Measurements from ENCODE around the gene ARHGEF4. TPM values are rescaled to one million over a fixed set of nuclear protein-coding genes. Genes with fewer than 3 reads are reported as not detected.

The ARHGEF4 gene
- total and polyA plus RNA-seq, 10 of the 15 experiments (the other 5 are each of a cell fraction or from before 2014, with no cell fraction given), result 0.02 to 0.24 (median 0.16) TPM; not detected in 6

- FAIRE-seq (no peak), ATAC-seq (no peak), DNase-seq (ENCODE audit: low read depth, low spot score) (no peak)
- ChIA-PET CTCF (no interaction called here), POLR2A (no interaction called here), SMC1A (ENCODE audit: uncharacterized antibody, unreplicated experiment) (no interaction called here), RAD21 (ENCODE audit: unreplicated experiment) (no interaction called here)
- Histone ChIP-seq H3K9me3 (replicated peaks; ENCODE audit: control insufficient read depth, insufficient read depth, low read length) (no peaks in the 10 kb centered on the region), H3K4me3 (no peak overlapping the region), H3K27me3 (replicated peaks in 1 of 2; ENCODE audit: control insufficient read depth in 2 of 2, insufficient read depth in 2 of 2, low read length in 1 of 2) (peaks cover 0 to 3% of the 10 kb centered on the region in 2 experiments; a peak in 2 of 4 replicates), H3K4me2 (ENCODE audit: control insufficient read depth, insufficient read depth) (no peak overlapping the region), H3K4me1 (ENCODE audit: control insufficient read depth, insufficient read depth, low read length) (no peaks in the 10 kb centered on the region), H4K20me1 (ENCODE audit: control insufficient read depth, insufficient read depth) (no peaks in the 10 kb centered on the region), H3K36me3 (ENCODE audit: control insufficient read depth in 2 of 2, insufficient read depth in 2 of 2, low read length in 1 of 2) (no peaks in the 10 kb centered on the region), H2AFZ (ENCODE audit: control insufficient read depth, low read depth, low read length) (no peak overlapping the region), H3K79me2 (ENCODE audit: control insufficient read depth, insufficient read depth, low read length) (no peaks in the 10 kb centered on the region), H3K27ac (ENCODE audit: control insufficient read depth, insufficient read depth) (no peak overlapping the region), H3K9ac (ENCODE audit: control insufficient read depth, insufficient read depth, low read length) (no peak overlapping the region)
- BruUV-seq (replicated peaks), result no TSS peak
- intact Hi-C loops (cut with micrococcal nuclease; ENCODE audit: unreplicated experiment) (no loop called here), in situ Hi-C loops (cut with MboI) (no loop called here)
- TF ChIP-seq, protein P1, sequence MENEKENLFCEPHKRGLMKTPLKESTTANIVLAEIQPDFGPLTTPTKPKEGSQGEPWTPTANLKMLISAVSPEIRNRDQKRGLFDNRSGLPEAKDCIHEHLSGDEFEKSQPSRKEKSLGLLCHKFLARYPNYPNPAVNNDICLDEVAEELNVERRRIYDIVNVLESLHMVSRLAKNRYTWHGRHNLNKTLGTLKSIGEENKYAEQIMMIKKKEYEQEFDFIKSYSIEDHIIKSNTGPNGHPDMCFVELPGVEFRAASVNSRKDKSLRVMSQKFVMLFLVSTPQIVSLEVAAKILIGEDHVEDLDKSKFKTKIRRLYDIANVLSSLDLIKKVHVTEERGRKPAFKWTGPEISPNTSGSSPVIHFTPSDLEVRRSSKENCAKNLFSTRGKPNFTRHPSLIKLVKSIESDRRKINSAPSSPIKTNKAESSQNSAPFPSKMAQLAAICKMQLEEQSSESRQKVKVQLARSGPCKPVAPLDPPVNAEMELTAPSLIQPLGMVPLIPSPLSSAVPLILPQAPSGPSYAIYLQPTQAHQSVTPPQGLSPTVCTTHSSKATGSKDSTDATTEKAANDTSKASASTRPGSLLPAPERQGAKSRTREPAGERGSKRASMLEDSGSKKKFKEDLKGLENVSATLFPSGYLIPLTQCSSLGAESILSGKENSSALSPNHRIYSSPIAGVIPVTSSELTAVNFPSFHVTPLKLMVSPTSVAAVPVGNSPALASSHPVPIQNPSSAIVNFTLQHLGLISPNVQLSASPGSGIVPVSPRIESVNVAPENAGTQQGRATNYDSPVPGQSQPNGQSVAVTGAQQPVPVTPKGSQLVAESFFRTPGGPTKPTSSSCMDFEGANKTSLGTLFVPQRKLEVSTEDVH (IDR thresholded peaks at IDR 0.05; ENCODE audit: low read depth, partially characterized antibody), result no peak
- TF ChIP-seq TCF3 (IDR thresholded peaks at IDR 0.05; ENCODE audit: borderline replicate concordance, insufficient read depth, low read depth, low read length), result no peak
- no peak for TF ChIP-seq MYB (IDR thresholded peaks at IDR 0.05; ENCODE audit: borderline replicate concordance, low read depth, low read length)
- TF ChIP-seq RBBP5 (conservative IDR thresholded peaks at IDR 0.05), result no peak
- WGBS (ENCODE audit: insufficient coverage, insufficient replicate concordance, low lambda C conversion rate, missing lambda C conversion rate), result 62% methylated on average over 5 of the region's 5 CpGs
Observed at GRCh38 chr2:130908832-130909231, 72.1 kb downstream of the ARHGEF4 start.

DNA sequence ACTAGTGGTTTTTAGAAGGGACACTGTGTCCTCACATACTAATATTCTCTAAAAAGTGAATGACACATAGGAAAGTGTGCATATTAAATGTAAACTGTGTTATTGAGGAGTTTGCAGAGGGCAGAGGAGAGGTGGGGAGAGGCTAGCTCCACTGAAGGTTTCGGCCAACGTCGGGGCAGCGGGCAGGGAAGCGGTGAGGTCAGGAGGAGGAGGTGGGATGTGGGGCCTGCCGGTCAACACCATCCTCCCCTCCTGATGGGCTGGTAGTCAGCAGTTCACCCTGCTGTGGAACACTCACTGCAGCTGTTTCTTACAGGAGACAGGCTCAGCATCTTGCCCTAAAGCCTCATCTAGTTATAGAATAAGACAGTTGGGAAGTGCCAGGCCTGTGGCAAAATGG is 74.2 kb downstream of the ARHGEF4 start:
- Histone ChIP-seq H3K79me2 (ENCODE audit: control insufficient read depth, insufficient read depth, low read length) (no peaks in the 10 kb centered on the region), H2AFZ (ENCODE audit: control insufficient read depth, low read depth, low read length) (no peak overlapping the region), H3K27ac (ENCODE audit: control insufficient read depth, insufficient read depth) (no peak overlapping the region), H3K4me2 (ENCODE audit: control insufficient read depth, insufficient read depth) (no peak overlapping the region), H3K4me1 (ENCODE audit: control insufficient read depth, insufficient read depth, low read length) (no peaks in the 10 kb centered on the region), H3K9ac (ENCODE audit: control insufficient read depth, insufficient read depth, low read length) (no peak overlapping the region), H4K20me1 (ENCODE audit: control insufficient read depth, insufficient read depth) (no peaks in the 10 kb centered on the region), H3K36me3 (ENCODE audit: control insufficient read depth in 2 of 2, insufficient read depth in 2 of 2, low read length in 1 of 2) (no peaks in the 10 kb centered on the region), H3K27me3 (replicated peaks in 1 of 2; ENCODE audit: control insufficient read depth in 2 of 2, insufficient read depth in 2 of 2, low read length in 1 of 2) (peaks cover 0 to 3% of the 10 kb centered on the region in 2 experiments; a peak in 3 of 4 replicates), H3K4me3 (no peak overlapping the region), H3K9me3 (replicated peaks; ENCODE audit: control insufficient read depth, insufficient read depth, low read length) (no peaks in the 10 kb centered on the region)
- RAD21 ChIA-PET (ENCODE audit: unreplicated experiment), result no interaction called here
- FAIRE-seq, result no peak
- WGBS (ENCODE audit: insufficient coverage, insufficient replicate concordance, low lambda C conversion rate, missing lambda C conversion rate), result 83% methylated on average over 5 of the region's 6 CpGs
- SMC1A ChIA-PET (ENCODE audit: uncharacterized antibody, unreplicated experiment), result interaction anchor here (1.4 kb wide), 1 partner anchor 37 kb away, joined by 3 read pairs; no protein-coding TSS in a partner anchor
- POLR2A ChIA-PET, result no interaction called here
- CTCF ChIA-PET, result no interaction called here
- BruUV-seq (replicated peaks), result no TSS peak
- DNase-seq (ENCODE audit: low read depth, low spot score), result no peak
- intact Hi-C loops (cut with micrococcal nuclease; ENCODE audit: unreplicated experiment) (no loop called here), in situ Hi-C loops (cut with MboI) (no loop called here)
- no peak for TF ChIP-seq TCF7 (IDR thresholded peaks at IDR 0.05; ENCODE audit: borderline replicate concordance)
- TF ChIP-seq DPF2 (IDR thresholded peaks at IDR 0.05), result no peak
- TF ChIP-seq, protein P2, sequence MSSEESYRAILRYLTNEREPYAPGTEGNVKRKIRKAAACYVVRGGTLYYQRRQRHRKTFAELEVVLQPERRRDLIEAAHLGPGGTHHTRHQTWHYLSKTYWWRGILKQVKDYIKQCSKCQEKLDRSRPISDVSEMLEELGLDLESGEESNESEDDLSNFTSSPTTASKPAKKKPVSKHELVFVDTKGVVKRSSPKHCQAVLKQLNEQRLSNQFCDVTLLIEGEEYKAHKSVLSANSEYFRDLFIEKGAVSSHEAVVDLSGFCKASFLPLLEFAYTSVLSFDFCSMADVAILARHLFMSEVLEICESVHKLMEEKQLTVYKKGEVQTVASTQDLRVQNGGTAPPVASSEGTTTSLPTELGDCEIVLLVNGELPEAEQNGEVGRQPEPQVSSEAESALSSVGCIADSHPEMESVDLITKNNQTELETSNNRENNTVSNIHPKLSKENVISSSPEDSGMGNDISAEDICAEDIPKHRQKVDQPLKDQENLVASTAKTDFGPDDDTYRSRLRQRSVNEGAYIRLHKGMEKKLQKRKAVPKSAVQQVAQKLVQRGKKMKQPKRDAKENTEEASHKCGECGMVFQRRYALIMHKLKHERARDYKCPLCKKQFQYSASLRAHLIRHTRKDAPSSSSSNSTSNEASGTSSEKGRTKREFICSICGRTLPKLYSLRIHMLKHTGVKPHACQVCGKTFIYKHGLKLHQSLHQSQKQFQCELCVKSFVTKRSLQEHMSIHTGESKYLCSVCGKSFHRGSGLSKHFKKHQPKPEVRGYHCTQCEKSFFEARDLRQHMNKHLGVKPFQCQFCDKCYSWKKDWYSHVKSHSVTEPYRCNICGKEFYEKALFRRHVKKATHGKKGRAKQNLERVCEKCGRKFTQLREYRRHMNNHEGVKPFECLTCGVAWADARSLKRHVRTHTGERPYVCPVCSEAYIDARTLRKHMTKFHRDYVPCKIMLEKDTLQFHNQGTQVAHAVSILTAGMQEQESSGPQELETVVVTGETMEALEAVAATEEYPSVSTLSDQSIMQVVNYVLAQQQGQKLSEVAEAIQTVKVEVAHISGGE (CRISPR knock-in tag; IDR thresholded peaks at IDR 0.05), result no peak
- ATAC-seq, result no peak
